NK-92 treated with Interleukin-12 subunit alpha and Interleukin-12 subunit beta, amount 100 ng/mL, for 24 hours (cell line): ENCODE data around the gene BCL2L2.

Experiments used
- DNase-seq: peaks from one replicate; lab custom pipeline; 2025; lab: John Stamatoyannopoulos, UW

Gene BCL2L2

GRCh38 chr14:23299986-23300686 is 6.5 kb upstream of the BCL2L2 start:
- DNase-seq: no peak

GRCh38 chr14:23300687-23301223 is 5.9 kb upstream of the BCL2L2 start:
- DNase-seq: no peak

DNA sequence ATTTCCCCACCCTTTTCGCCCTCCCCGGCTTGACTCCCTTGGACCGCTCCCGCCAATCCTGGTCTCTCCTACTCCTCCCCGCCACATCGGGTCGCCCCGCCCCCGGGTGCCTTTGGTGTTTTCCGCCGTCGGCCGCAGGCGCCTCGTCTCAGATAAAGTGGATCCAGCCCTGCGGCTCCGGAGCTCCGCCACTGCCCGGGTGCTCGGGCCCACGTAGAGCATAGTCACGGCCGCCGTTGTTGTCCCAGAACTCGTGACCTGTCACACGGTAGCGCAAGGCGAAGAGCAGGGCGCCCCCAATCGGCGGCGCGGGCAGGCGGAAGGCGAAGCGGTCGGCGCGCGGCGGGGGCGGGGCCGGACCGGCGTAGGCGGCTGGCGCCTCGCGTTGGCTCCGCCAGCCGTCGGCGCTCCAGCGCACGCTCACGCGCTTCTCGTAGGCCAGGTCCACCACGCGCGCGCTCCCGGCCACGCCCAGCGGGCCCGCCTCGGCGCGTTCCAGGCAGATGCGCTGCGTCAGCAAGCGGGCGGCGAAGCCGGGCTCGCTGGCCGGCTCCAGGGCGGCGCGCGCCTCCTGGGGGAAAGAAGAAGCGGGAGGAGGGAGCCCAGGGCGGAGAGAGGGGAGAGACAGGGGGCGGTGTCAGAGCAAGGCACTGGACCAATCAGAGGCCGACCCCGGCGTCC is 5.2 kb upstream of the BCL2L2 start:
- peak; percentile 98 for DNase-seq

DNA sequence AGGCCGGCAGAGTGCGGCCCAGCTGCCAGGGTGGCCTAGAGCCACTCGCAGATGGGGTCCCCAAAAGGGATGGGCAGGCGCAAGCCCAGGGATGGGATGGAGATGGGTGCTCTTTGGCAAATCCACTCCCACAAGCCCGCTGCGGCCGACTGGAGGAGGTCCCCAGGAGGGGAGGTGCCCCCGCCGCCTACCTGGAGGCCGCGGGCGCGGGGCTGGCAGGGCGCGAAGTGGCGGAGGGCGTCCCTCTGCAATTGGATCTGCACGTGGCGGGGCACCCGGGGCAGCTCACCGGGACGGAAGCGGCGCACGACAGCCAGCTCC is 4.7 kb upstream of the BCL2L2 start:
- DNase-seq: no peak

DNA sequence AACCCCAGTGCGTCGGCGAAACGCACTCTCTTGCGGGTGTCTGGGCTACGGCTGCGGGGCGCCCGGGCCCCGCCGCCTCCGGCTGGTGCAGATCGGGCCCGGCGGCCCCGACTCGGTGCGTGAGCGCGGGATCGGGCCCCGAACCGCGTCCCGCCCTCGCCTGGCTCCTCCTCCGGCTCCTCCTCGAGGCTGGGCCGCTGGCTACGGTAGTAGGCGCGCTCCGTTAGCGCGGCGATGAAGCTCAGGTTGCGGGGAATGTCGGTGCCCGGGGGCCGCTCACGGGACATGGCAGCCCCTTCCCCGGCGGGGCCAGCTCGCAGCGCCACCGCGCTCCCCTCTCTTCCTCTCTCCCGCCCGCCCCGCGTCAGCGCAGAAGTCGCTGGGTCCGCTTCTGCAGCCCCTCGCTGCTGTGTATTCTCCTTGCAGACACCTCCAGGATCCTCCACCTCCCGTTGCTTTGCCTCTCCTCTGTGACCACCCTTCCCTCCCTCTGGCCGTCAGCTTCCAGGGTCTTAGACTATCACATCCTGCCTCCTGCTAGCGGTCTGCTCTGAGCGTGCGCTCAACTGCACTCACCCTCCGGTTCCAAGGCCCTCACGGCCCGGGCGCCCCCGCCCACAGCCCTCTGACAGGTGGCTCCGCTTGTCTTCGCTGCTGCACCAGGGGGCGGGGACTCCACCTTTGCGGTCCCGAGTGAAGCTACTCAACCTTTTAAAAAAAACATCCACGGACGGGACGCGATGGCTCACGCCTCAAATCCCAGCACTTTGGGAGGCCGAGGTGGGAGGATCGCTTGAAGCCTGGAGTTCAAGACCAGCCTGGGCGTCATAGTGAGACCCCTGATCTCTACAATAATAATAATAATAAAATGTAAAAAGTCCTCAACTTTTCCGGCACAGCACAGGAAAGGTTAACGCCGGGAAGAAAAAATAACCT is 4.1 kb upstream of the BCL2L2 start, which contains the start of gene PPP1R3E:
Gene PPP1R3E (minus strand): TSS at position 570 of the 936 bp plus-strand sequence. CDS start 283 bp downstream, at position 287.
- DNase-seq: peak; percentile 85

GRCh38 chr14:23307146-23307530 is 505 bp downstream of the BCL2L2 start:
- DNase-seq: no peak

DNA sequence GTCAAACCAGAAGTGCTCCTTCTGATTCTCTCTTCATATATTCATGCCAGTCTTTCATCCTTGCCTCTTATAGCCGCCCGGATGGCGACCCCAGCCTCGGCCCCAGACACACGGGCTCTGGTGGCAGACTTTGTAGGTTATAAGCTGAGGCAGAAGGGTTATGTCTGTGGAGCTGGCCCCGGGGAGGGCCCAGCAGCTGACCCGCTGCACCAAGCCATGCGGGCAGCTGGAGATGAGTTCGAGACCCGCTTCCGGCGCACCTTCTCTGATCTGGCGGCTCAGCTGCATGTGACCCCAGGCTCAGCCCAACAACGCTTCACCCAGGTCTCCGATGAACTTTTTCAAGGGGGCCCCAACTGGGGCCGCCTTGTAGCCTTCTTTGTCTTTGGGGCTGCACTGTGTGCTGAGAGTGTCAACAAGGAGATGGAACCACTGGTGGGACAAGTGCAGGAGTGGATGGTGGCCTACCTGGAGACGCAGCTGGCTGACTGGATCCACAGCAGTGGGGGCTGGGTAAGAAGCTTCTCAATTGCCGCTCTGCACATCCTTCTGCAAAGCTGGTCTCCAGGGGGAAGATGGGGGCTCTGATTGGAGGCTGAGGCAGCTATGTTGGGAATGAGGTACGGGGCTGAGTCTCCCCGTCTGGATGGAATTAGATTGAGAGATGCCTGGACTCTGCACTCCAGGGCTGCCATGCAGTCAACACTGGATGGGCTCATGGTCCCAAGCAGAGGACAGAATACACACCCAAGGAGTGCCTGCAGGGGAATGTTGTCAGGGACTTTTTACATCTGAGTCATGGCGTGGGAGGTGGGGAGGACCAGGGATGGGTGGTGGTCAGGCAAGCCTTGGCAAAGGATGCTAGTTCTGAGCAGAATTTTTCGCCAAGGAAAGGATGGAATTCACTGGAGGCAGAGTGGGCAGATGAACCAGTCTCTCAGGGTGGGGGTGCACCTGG is 1.3 kb downstream of the BCL2L2 start:
- no peak for DNase-seq

GRCh38 chr14:23308721-23309445 is 2.2 kb downstream of the BCL2L2 start:
- no peak for DNase-seq

GRCh38 chr14:23310546-23310945 is 3.9 kb downstream of the BCL2L2 start:
- no peak for DNase-seq

- DNase-seq: no peak
Measured at GRCh38 chr14:23316300-23316699, 9.7 kb downstream of the BCL2L2 start.

DNA sequence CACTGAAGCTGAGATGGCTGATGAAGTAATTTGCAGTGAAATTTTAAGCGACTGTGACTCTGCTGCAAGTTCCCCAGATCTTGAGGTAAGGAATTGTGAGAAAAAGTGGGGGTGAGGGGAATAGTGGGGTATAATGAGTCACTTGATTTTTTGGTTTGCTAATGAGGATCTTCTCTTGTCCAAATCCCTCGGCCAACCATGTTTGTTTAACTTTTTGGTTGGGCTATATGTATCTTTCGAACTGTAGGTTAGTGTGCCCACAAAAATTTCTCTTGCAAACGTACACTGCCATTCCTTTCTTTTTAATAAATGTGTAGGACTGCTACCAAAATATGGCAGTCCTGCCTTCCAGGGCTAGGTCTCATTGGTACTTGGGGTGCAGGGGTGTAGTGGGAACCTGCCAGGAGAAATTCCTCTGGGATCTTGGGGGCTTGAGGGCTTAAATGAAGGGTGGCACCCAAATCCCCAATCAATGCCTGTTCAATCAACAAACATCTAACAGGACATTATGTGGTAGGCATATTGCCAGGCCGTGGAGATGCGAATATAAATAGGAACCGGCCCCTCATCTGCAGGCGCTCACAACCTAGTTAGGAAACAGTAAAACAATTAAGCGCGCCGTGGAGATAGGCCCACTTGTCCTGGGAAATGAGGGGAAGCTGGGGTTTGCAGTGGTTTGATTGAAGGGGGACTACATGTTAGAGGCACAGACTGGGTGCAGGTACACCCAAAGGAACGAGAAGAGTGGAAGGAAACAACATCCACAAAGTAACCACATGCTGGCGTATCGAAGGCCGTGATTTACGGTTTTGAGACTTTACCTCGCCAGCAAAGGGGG is 13.3 kb downstream of the BCL2L2 start:
- no peak for DNase-seq

DNA sequence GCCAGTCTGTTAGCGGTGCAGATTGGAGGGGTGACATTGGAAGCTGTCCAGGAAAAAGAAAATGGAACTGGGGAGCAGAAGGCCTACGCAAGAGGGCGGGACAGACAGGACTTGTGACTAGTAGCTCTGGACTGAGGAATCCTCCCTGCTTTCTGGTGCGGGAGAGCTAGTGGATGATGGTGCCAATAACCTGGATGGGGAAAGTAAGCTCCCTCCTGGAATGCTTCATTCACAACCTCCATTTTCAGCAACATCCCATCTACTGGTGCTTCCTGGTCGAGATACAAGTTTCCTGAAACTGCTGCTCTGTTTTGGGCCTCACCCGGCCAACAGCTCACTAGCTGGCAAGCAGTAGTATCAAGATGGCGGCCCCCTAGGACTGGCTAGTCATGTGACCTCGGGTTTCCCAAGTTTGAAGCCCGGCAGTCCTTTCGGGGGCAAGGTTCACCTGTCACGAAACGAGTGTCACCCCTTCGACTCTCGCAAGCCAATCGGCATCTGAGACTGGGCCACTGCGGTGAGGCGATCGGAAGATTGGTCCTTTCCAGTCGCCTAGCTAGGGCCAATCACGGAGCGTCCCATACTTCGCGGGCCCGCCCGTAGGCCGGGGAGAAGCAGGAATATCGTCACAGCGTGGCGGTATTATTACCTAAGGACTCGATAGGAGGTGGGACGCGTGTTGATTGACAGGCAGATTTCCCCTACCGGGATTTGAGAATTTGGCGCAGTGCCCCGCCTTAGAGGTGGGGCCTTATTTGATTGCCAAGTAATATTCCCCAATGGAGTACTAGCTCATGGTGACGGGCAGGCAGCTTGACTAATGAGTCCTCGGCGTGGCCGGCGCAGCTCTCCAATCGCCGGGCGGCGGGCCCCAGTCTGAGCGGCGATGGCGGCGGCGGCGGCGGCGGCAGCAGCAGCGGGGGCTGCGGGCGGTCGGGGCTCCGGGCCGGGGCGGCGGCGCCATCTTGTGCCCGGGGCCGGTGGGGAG is 14.2 kb downstream of the BCL2L2 start, which contains the start of gene PABPN1:
Gene PABPN1 (plus strand): TSS at position 874 of the 988 bp plus-strand sequence. CDS start 13 bp downstream, at position 887.
- peak; percentile 99 for DNase-seq

- DNase-seq: peak; percentile 37
Measured at GRCh38 chr14:23321572-23322547, 15.2 kb downstream of the BCL2L2 start.

DNA sequence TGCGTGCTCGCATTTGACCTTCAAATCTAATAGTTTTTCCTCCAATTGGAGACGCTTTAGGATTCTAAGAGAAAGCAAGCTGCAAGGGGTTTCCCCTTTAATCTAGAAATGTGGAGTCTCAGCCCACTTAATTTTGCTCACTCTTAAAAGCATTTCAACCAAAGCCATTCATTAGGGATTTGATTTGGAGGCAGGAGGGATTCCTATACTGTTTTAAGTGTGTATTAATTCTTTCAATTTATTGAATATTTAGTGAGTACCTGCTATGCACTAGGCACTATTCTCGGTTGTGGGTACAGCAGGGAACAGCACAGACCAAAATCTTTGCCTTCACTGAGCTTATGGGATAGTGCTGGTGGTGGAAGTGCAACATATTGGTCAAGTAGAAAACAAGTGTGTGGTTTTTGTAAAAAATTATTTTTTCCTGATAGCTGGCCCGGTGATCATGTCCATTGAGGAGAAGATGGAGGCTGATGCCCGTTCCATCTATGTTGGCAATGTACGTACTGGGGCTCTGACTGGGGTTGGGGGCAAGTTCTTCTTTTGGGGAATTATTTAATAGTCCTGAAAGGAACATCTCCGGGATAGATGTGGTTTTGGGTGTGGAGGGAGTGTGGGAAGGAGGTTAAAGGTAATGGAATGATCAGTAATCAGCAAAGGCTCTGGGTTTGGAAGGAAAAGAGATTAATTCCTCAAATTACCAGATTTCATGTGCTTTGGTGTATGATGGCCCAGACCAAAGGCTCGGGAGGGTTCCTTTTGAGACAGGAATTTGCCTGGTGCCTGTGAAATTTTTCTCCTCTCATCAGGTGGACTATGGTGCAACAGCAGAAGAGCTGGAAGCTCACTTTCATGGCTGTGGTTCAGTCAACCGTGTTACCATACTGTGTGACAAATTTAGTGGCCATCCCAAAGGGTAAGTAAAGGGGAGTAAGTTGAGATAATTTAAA is 16.2 kb downstream of the BCL2L2 start:
- DNase-seq: no peak

DNA sequence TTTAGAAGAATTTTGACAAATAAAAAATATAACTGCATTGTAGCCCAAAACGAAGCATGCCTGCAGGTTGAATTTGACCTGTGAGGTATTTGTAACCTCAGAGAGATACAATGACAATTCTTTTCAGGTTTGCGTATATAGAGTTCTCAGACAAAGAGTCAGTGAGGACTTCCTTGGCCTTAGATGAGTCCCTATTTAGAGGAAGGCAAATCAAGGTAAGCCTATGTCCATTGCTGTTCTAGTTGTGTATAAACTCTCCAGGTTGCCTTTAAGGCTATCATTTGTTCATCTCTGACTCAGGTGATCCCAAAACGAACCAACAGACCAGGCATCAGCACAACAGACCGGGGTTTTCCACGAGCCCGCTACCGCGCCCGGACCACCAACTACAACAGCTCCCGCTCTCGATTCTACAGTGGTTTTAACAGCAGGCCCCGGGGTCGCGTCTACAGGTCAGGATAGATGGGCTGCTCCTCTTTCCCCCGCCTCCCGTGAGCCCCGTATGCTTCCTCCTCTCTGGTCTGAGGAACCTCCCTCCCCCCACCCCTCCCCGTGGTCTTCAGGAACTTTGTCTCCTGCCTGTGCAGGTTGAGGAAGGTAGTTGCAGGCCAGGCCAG is 17.3 kb downstream of the BCL2L2 start:
- DNase-seq: no peak
